HTR-8/SVneo (cell line): ENCODE measurements around the gene NSMCE4A.
"Not testable (repeated sequence)": the region's sequence is repeated elsewhere in the genome, so short reads cannot be mapped to it uniquely, and the experiment has no call there.

Experiments used
- DNase-seq: peaks from one replicate; pipeline ENCODE4 v3.0.0; 2011; ENCODE audit warnings: low spot score, mixed read lengths; ENCODE audit not compliant: insufficient read length
- FAIRE-seq: peaks from 2 replicates; lab custom pipeline; 2011; peaks lifted over from hg19 to GRCh38; lab: Jason Lieb, UNC

NSMCE4A gene

GRCh38 chr10:121990015-121990677, 15.1 kb upstream of the NSMCE4A start:
- DNase-seq (no peak), FAIRE-seq (no peak)

DNA sequence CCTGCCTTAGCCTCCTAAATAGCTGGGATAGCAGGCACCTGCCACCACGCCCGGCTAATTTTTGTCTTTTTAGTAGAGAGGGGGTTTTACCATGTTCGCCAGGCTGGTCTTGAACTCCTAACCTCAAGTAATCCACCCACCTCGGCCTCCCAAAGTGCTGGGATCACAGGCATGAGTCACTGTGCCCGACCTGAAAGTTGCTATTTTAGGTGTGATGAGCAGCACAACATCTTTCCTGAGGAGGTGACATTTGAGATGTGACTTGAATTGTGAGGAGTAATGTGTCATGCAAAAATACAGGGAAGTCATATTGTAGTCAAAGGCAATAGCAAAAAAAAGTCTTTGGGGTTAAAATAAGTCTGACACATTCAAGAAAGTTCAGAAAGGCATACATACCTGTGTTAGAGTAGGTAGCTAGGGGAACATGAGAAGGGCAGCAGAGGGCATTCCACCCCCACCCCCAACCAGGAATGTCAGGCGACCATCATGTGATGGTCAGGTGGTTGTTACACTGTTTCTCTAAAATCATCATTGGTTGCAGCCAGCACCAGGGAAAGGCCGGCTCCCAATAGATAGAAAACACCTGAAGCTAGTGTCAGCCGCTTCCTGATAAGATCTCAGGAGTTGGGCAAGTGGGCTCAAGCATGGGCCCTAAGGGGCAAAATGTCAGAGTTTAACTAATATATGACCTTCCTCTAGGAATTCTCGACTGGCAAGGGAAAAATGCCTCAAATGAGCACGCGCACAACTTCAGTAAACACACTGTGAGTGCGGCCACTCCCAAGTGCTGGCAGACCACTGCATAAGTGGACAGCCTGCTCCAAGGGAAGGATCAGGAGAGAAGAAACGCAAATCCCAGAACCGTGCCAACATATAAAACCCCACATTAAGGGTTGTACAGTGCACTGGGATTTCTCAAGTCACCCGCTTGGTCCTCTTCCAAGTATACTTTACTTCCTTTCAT, 13.6 kb upstream of the NSMCE4A start, which contains the start of gene TACC2:
Gene TACC2, plus strand, starts transcription at position 803 of the 964 bp plus-strand sequence. CDS start 32,819 bp downstream, outside the sequence.
- DNase-seq (no peak), FAIRE-seq (no peak)

- no peak for FAIRE-seq
- DNase-seq: no peak
Observed at GRCh38 chr10:121984463-121984862, 9.4 kb upstream of the NSMCE4A start.

GRCh38 chr10:121983852-121984251, 8.8 kb upstream of the NSMCE4A start:
- DNase-seq (no peak), FAIRE-seq (no peak)

DNA sequence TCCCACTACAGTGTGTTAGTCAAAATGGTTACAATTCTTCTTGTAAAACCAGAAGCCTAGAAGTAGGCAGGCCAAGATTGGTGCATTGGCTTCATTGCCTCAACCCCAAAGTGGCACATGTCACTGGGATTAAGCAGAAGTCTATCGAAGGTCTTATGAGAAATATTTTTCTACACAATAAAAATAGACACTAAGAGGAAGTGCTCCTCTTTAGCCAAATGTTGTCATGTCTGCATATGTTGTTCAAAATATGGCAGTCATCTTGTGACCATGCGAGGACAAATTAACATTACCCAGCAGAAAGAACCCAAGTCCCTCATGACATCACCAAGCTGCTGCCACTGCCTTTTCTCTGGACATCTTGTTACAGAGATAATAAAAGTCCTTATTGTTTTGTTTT, 6.3 kb upstream of the NSMCE4A start:
- DNase-seq: no peak
- FAIRE-seq: no peak

- no peak for FAIRE-seq
- DNase-seq: no peak
Observed at GRCh38 chr10:121978511-121978910, 3.5 kb upstream of the NSMCE4A start.

GRCh38 chr10:121976607-121977006, 1.6 kb upstream of the NSMCE4A start:
- no peak for FAIRE-seq
- no peak for DNase-seq

DNA sequence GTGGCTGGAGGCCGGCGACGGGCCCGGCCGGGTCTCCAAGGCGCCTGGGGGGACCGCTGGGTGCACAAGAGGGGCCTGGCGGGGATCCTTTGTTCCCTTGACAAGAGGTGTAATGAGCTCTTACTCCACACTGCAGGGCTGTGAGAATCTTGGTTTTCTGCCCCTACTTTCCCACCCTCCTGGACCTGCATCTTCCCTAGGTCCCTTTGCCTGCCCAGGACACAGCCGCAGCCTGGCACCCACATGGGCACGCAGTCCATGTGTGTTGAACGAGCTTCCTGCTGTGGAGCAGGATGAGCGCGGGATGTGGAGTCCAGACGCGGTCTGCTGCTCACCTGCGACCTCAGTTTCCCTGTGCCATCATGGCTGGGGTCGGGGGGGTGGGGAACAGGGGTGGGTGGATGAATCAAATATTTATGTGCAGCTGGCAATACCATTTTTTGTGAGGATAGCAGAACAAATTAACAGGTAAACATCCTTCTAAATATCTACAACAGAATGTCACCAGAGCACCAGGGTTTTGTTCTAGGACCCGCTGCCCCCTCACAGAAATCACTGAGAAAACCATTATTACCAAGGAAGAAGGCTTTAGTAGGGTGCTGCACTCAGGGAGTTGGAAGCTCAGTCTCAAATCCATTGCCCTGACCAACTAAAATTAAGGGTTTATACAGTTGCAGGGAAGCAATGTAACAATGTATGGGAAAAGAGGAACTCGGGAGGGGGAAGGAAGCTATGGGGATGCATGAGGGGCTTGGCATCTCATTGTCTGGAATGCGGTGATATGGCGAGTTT, 474 bp upstream of the NSMCE4A start:
- no peak for FAIRE-seq

DNA sequence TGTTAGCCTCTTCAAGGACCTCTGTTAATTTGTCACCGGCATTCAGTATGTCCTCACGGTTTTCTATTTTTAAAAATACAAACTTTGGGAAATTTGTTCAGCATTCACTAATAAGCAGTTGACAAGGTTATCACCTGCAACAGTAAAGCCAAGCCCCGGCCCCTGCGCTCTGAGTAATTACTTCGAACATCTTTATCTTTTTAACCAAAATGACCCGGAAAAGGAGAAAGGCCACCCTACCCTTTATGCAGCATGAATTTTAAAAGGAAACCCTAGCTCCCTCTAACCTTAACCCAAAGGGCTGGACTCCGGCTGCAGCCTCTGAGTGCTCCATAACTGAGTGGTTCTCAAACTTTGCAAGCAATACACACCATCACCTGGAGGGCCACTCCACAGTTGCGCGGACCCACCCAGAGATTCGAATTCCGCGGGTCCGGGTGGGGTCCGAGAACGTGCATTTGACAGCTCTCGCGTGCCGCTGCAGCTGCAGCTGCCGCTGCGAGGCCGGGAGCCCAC, 940 bp downstream of the NSMCE4A start:
- no peak for DNase-seq
- FAIRE-seq: no peak

More for the DNA sequence above, 474 bp upstream of the NSMCE4A start:
- no peak for DNase-seq

DNA sequence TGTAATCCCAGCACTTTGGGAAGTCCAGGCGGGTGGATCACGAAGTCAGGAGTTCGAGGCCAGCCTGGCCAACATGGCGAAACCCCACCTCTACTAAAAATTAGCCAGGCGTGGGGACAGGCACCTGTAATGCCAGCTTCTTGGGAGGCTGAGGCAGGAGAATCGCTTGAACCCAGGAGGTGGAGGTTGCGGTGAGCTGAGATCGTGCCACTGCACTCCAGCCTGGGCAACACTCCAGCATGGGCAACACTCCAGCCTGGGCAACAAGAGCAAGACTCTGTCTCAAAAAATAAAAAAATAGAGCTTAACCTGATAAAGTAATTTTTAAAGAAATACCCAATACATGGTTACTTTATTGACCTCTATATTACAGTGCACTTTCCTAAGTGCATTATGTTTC, 5.9 kb downstream of the NSMCE4A start:
- DNase-seq, FAIRE-seq: not testable (repeated sequence)

GRCh38 chr10:121965996-121966395, 9.0 kb downstream of the NSMCE4A start:
- DNase-seq: no peak
- no peak for FAIRE-seq

- DNase-seq: no peak
- FAIRE-seq: no peak
Observed at GRCh38 chr10:121961456-121961855, 13.6 kb downstream of the NSMCE4A start.

- FAIRE-seq (no peak), DNase-seq (no peak)
Observed at GRCh38 chr10:121959671-121960070, 15.3 kb downstream of the NSMCE4A start.

DNA sequence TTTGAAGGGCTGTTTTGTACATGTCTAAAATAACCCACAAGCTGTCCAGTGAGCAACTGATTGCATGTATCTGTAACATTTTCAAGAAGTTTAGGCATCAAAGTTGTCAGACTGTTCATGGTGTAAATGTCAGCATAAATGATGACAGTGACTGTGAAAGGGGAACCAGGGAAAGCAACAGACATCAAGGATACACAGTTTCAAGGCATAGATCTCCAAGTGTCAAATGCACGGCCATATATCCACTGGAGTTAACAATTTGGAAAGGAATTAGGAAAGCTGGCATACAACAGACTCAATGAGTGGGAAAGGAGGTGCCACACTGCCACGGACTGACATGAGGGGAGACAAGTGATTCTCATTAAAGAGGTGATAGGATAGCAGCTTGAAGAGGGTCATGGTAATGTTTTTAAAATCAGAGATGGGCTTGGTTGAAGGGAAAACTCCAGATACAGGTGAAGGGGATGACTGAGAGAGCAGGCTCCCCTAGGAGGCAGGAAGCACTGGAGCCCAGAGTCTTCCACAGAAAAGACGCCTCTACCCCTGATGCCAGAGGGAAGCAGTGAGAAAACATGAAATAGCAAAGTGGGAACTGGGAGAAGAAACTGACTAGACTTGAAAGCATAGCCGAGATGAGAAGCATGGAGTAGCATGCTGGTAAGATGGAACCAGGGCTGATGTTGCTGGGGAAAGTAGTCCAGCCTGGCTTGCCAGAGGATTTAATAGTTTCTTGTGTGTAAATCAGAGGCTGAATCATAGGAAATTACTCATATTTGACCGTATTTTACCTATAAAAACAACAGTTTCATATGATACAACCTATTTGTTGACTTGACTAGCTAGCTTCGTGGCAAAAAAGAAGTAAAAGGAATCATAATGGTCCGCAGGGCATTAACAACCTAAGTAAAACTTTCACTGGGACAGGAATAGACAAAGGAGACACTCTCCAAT, 18.6 kb downstream of the NSMCE4A start:
- no peak for FAIRE-seq

GRCh38 chr10:121952226-121952625, 22.8 kb downstream of the NSMCE4A start:
- DNase-seq (no peak), FAIRE-seq (no peak)

More for the DNA sequence above, 18.6 kb downstream of the NSMCE4A start:
- DNase-seq: no peak

GRCh38 chr10:121949451-121949850, 25.6 kb downstream of the NSMCE4A start:
- FAIRE-seq (no peak), DNase-seq (no peak)

DNA sequence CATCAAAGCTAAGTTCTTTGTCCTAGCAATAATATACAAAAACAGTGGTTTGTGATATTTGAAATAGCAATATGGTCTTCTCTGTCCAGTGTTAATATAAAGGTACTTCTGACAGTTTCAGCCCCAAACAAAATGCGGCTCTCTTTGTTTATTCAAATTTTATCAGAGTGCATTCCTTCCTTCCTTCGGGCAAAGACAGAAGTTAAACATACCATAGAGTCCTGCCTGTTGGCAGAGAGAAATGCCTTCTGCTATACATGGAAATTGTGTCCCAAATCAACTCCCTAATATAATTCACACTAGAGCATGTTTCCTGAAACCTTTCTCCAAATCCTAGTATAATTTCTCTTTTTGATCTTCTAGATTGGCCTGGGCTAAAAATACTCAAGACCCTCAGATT, 26.0 kb downstream of the NSMCE4A start:
- FAIRE-seq (no peak), DNase-seq (no peak)

DNA sequence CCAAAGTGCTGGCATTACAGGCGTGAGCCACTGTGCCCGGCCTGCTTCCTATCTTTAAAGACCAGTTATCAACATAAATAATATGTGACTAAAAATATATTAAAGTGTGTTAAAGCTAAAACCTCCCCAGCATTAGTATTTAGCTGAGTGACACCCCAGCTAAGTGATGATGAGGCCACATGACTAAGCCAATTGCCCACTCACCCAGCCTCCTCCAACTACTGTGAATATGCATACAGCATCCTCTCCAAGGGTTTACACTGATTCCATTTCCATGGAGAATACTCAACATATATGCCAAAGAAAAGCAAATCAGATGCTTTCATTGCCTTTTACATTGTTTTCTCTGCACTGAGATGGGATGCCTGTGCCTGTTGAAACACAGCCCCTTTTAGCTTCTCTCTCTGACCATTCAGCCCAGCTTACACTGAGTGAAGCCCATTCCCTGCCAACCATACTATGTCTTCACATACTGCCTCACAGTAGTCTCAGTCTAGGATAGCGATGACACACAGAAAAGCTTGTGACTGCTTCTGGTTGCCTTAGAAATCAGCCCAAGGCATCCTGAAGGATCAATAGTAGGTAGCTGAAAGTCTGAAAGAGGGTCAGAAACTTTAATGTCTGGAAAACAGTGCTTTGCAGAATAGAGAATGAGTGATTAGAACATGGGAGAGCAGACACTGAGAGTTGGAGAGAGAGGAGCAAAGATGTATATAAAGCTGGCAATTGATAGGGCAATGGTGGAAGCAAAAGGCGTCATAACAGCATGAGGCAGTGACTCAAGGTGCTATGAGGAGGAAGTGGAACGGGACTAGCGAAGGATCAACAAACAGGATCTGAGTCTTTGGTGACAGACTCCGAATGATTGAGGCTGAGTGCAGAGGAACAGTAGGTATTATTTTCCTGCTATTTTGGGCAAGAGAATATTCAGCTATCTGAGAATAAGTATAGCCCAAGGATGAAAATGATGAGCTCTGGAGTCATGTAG, 27.4 kb downstream of the NSMCE4A start:
- no peak for FAIRE-seq
- DNase-seq: no peak
